ENCODE data around the gene MYBPHL.
A peak's percentile ranks its signal among the peaks of the same experiment; 100 is the strongest.

MYBPHL gene

DNA sequence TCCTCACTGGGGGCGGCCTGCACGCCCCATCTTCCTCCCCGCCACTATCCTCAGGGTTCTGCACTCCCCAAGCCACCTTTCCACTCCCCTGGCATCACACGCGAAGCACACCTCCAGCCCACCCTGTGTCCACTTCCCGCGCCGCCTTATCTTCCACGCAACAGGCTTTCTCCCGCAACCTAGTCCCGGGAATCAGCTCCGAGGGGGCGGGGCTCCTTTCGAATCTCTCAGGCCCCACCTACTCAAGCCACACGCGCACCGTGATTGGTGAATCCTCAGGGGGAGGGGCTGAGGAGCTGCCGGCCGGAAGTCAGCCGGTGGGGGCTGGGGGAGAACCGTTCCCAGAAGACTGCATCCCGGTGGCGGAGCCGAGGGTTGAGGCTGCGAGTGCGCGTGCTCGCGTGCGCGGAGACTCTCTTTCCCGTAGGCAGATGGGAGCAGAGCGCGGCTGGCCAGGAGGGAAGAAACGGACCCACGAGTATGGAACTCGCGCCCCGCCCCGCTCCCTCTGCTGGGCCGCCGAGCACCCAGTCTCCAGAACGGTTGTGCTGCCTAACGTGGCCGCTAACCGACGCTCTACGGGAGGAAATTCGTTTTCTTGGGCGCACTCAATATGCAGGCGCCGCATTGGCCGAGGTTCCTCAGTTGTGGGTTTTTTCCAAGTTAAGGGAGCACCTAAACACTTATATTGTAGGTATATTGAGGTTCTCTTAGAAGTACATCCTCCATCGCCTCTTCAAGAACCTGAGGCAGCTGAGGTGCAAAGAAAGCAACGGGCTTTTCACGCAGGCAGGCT, 23.7 kb downstream of the MYBPHL start, which contains the start of gene PSRC1:
PSRC1 (minus strand) TSS at position 194 of the 796 bp plus-strand sequence.
- ChIA-PET CTCF (interaction anchor here (0.9 to 1.1 kb wide), 2 partner anchors 28 to 115 kb away, joined by 3 to 5 read pairs; partner anchors contain the start of gene SORT1), POLR2A (ENCODE audit: low non-redundant PET) (interaction anchor here (0.5 kb wide), 1 partner anchor 96 kb away, joined by 3 read pairs; no protein-coding TSS in a partner anchor)
- H3K27ac ChIP-seq, result peak within 1 kb of the TSS; percentile 91
- TF ChIP-seq, protein P1, sequence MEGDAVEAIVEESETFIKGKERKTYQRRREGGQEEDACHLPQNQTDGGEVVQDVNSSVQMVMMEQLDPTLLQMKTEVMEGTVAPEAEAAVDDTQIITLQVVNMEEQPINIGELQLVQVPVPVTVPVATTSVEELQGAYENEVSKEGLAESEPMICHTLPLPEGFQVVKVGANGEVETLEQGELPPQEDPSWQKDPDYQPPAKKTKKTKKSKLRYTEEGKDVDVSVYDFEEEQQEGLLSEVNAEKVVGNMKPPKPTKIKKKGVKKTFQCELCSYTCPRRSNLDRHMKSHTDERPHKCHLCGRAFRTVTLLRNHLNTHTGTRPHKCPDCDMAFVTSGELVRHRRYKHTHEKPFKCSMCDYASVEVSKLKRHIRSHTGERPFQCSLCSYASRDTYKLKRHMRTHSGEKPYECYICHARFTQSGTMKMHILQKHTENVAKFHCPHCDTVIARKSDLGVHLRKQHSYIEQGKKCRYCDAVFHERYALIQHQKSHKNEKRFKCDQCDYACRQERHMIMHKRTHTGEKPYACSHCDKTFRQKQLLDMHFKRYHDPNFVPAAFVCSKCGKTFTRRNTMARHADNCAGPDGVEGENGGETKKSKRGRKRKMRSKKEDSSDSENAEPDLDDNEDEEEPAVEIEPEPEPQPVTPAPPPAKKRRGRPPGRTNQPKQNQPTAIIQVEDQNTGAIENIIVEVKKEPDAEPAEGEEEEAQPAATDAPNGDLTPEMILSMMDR (conservative IDR thresholded peaks at IDR 0.05; ENCODE audit: low read depth), result peak; percentile 33
- peak; percentile 98 for DNase-seq (ENCODE audit: low spot score)

DNA sequence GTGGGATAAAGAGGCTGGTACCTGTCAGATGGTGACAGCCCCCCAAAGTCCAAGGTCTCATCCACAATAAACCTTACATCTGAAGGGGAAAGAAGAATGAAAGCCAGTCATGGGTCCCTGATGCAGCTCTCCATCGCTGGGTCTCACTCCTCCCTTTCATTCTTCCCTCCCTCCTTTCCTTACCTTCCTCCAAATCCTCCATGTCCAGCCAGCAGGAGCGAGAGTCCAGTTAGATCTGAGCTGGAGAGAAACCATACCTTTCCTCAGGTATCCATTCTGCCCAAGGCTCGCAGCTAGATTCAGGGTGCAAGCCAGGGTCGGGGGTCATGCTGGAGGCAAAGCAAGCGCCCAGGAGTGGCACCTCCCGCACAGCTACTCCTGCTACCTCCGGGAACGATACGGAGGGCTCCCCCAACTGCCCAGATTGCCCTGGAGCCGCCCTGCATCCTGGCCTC, 24.3 kb downstream of the MYBPHL start:
- DNase-seq (ENCODE audit: low spot score), result no peak
- H3K27ac ChIP-seq, result peak overlapping the region; percentile 91
- TF ChIP-seq, protein P1 (conservative IDR thresholded peaks at IDR 0.05; ENCODE audit: low read depth), result no peak
- CTCF ChIA-PET, result interaction anchor here (1.1 kb wide), 1 partner anchor 28 kb away, joined by 5 read pairs; no protein-coding TSS in a partner anchor
- POLR2A ChIA-PET (ENCODE audit: low non-redundant PET), result interaction anchor here (0.5 kb wide), 1 partner anchor 97 kb away, joined by 3 read pairs; no protein-coding TSS in a partner anchor

DNA sequence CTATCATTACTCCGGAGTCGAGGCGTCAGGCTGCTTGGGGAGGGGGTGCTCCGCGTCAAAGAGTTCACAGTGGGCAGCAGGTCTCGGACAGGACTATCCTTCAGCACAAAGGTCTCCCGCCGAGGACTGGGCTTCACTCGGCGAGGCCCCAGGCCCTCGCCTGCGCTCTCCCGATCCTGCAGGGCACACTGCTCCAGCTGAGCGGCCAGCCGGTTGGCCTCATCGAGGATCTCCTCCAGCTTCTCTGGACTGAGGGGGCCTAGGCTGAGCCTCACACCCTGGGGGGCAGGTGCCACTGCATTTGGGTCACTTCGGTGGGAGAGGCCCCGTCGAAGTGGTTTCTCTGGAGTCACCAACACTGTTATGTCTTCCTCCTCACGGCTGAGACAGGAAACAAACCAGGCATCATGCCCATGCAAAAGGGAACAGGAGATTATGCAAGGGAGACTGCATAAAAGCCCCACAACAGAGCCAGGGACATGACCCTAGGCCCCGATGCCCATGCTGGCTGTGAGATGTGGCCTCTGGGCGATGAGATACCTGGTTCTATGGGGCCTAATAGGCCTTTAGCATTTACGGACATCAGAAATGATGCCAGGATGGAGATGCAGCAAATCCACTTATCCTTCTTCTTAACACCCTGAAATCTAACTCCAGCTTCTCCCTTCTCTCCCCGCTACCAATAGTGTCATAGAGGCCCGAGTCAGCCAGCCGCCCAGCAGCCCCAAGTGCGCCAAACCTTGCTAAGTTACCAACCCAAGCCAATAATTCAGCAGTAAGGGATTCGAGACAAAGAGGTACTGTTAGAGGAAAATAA, 24.9 kb downstream of the MYBPHL start:
- H3K27ac ChIP-seq, result peak overlapping the region; percentile 91
- CTCF ChIA-PET, result no interaction called here
- POLR2A ChIA-PET (ENCODE audit: low non-redundant PET), result interaction anchor here (0.6 kb wide), 1 partner anchor 117 kb away, joined by 7 read pairs; no protein-coding TSS in a partner anchor
- TF ChIP-seq, protein P1 (conservative IDR thresholded peaks at IDR 0.05; ENCODE audit: low read depth), result no peak
- no peak for DNase-seq (ENCODE audit: low spot score)

DNA sequence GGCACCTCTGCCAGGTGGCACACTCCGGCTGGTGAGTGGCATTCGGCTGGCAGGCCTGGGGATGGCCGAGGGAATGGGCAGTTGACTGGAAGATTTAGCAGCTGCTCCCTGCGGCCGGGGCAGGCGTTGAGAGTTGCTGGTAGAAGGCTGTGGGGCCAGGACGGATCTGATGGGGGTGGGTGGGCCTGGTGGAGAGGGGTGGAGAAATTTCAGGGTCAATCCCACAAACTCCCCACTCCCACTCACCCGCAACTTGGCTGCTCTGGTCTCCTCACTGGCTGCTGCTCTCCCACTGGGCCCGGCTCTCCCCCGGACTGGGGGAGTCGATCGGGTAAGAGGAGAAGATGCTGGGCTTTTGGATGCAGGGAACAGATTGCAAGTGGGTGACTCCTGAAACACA, 25.9 kb downstream of the MYBPHL start:
- DNase-seq (ENCODE audit: low spot score), result no peak
- ChIA-PET POLR2A (ENCODE audit: low non-redundant PET) (interaction anchor here (0.6 kb wide), 1 partner anchor 118 kb away, joined by 7 read pairs; no protein-coding TSS in a partner anchor), CTCF (interaction anchor here (1.3 kb wide), 1 partner anchor 26 kb away, joined by 3 read pairs; no protein-coding TSS in a partner anchor)
- TF ChIP-seq, protein P1 (conservative IDR thresholded peaks at IDR 0.05; ENCODE audit: low read depth), result no peak
- H3K27ac ChIP-seq, result peak overlapping the region; percentile 89; the same call in 1 of the 2 replicates

DNA sequence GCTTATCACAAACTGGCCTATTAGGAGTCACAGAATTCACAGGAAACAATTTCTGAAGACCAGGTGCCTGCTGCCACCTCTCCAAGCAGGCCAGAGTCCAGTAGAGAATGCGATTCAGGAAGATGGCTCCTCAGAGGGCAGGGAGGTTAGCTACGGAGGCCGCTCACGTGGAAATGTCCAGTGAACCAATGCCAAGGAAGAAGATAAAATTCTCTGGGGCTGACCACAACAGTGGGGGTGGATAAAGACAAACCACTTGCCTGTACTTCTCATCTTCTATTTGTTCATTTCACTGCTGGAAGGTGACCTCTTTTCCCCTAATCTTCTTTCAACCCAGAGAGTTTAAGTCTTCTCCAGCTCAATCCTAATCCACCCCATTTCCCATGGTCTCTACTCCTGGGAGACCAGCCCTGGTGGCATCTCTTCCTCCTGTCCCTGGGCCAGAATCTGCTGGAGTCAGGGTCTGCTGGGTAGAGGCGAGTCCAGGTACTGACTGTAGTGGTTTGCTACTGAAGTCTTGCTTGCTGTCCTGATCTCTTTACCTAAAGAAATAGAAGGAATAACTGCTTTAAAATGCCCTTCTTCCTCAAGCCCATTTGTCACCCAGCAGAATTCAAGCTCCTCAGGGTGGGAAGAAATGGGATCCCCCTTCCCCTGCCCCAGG, 27.1 kb downstream of the MYBPHL start:
- DNase-seq (ENCODE audit: low spot score), result no peak
- POLR2A ChIA-PET (ENCODE audit: low non-redundant PET), result no interaction called here
- TF ChIP-seq, protein P1 (conservative IDR thresholded peaks at IDR 0.05; ENCODE audit: low read depth), result no peak
- peak overlapping the region; percentile 89 for H3K27ac ChIP-seq
- CTCF ChIA-PET, result interaction anchor here (0.6 to 1.3 kb wide), 3 partner anchors 8 to 25 kb away, joined by 3 read pairs; no protein-coding TSS in a partner anchor
